K562 (cell line): ENCODE results near the gene TMPO. TPM values are rescaled to one million over a fixed set of nuclear protein-coding genes. Genes with fewer than 3 reads are reported as not detected.

Experiments used
- ATAC-seq: fragments of 200-7000 bp; cut with Tn5 transposase; 3 replicates; pipeline ENCODE4 v1.9.1; 2020; ENCODE audit warnings: moderate library complexity
- BruUV-seq: library from RNA; stranded (reverse); fragments of 400-500 nt; replicated peaks from 2 replicates; lab custom pipeline; 2021; lab: Mats Ljungman, UMichigan
- CTCF ChIA-PET: fragments of 300-600 bp; formaldehyde crosslinking; extraction: SDS; loops from one replicate; lab custom pipeline; 2021; ENCODE audit warnings: low intra/inter-chr PET ratio; lab: Yijun Ruan, JAX
- POLR2A ChIA-PET: fragments of 300-600, 350-650 bp; sonication (Branson Sonifier 250); formaldehyde crosslinking; extraction: SDS; loops from one replicate; lab custom pipeline; 2021; ENCODE audit warnings: antibody characterized with exemption, inconsistent platforms; lab: Yijun Ruan, JAX
- DNase-seq, 4 experiments: peaks; one replicate each; pipeline versions ENCODE4 v3.0.0 to v3.0.0-alpha.2; 2011 to 2018; ENCODE audit warnings: low spot score in 3 of 4, mixed read lengths in 3 of 4; ENCODE audit errors: extremely low read depth in 1 of 4
- FAIRE-seq: peaks from 2 replicates; lab custom pipeline; 2011; peaks lifted over from hg19 to GRCh38; lab: Jason Lieb, UNC
- H2AFZ ChIP-seq: 2 replicates; pipeline ENCODE4 v1.6.0; 2011; ENCODE audit warnings: low read depth, low read length, control low read depth, inconsistent platforms
- H3K27ac ChIP-seq: fragments of 200-600 bp; 3 replicates; pipeline ENCODE4 v1.8.0; 2011; ENCODE audit warnings: low read depth, mild to moderate bottlenecking, control low read depth, inconsistent platforms, low read length, moderate library complexity, mixed read lengths; ENCODE audit errors: extremely low read depth
- H3K27me3 ChIP-seq, 2 experiments: fragments of 300-600 bp in 1 of 2; 2 replicates in 1 of 2; 3 replicates in 1 of 2; pipeline versions ENCODE4 v1.6.0 to v1.8.0; 2011; ENCODE audit warnings: inconsistent platforms in 2 of 2, low read length in 2 of 2, mild to moderate bottlenecking in 1 of 2, mixed read lengths in 1 of 2, moderate library complexity in 1 of 2; ENCODE audit not compliant: control insufficient read depth in 2 of 2, insufficient read depth in 2 of 2
- H3K36me3 ChIP-seq: fragments of 300-600 bp; 3 replicates; pipeline ENCODE4 v1.8.0; 2011; ENCODE audit warnings: mild to moderate bottlenecking, low read length, inconsistent platforms; ENCODE audit not compliant: control insufficient read depth, insufficient read depth
- H3K4me1 ChIP-seq, 2 experiments: fragments of 200-600 bp in 1 of 2; replicated peaks in 1 of 2; 2 replicates in 1 of 2; 3 replicates in 1 of 2; pipeline versions ENCODE4 v1.5.1 to v1.8.0; 2011; ENCODE audit warnings: inconsistent platforms in 2 of 2, low read length in 2 of 2, mild to moderate bottlenecking in 1 of 2, mixed read lengths in 1 of 2, moderate library complexity in 1 of 2; ENCODE audit not compliant: control insufficient read depth in 2 of 2, insufficient read depth in 2 of 2
- H3K4me2 ChIP-seq: 2 replicates; pipeline ENCODE4 v1.6.1; 2011; ENCODE audit warnings: low read length, control low read depth, inconsistent platforms, mixed read lengths; ENCODE audit not compliant: insufficient read depth
- H3K4me3 ChIP-seq: fragments of 200-600 bp; sonication (generic), shearing (Covaris generic); 2 replicates; pipeline ENCODE4 v1.5.1; 2016; ENCODE audit warnings: control low read depth, inconsistent platforms
- H3K79me2 ChIP-seq: fragments of 200-600 bp; 3 replicates; pipeline ENCODE4 v1.8.0; 2011; ENCODE audit warnings: low read length, inconsistent platforms; ENCODE audit not compliant: control insufficient read depth, insufficient read depth
- H3K9ac ChIP-seq, 2 experiments: 2 replicates each; pipeline versions ENCODE4 v1.6.0 to v1.6.1; 2011; ENCODE audit warnings: low read depth in 2 of 2, low read length in 2 of 2, control low read depth in 1 of 2, inconsistent platforms in 1 of 2, mild to moderate bottlenecking in 1 of 2, mixed read lengths in 1 of 2; ENCODE audit not compliant: insufficient read depth in 1 of 2
- H3K9me1 ChIP-seq: one replicate; pipeline ENCODE4 v1.6.0; 2011; ENCODE audit warnings: inconsistent platforms, mild to moderate bottlenecking, low read length, moderate library complexity; ENCODE audit not compliant: control insufficient read depth, insufficient read depth
- H3K9me3 ChIP-seq: replicated peaks from 2 replicates; pipeline ENCODE4 v1.5.1; 2011; ENCODE audit warnings: low read depth, low read length, inconsistent platforms; ENCODE audit not compliant: control insufficient read depth, insufficient read depth
- H4K20me1 ChIP-seq: replicated peaks from 2 replicates; pipeline ENCODE4 v1.6.1; 2011; ENCODE audit warnings: low read length, inconsistent platforms, mixed read lengths; ENCODE audit not compliant: control insufficient read depth, insufficient read depth
- CCAR2 ChIP-seq: fragments of 200-400 bp; formaldehyde crosslinking; IDR thresholded peaks from 2 replicates; pipeline ENCODE4 v1.6.1; 2017; ENCODE audit warnings: mild to moderate bottlenecking, low read depth, low read length
- CREB1 ChIP-seq, 2 experiments: sonication (generic) in 1 of 2; formaldehyde crosslinking in 1 of 2; IDR thresholded peaks; 2 replicates each; pipeline versions ENCODE4 v1.6.1 to v1.8.0; 2012 to 2022; ENCODE audit warnings: inconsistent platforms in 1 of 2, mild to moderate bottlenecking in 1 of 2, missing genetic modification reagents in 1 of 2, moderate library complexity in 1 of 2
- FOXA3 ChIP-seq, 2 experiments: fragments of 450-650 bp in 1 of 2; sonication (generic) in 1 of 2; formaldehyde crosslinking; IDR thresholded peaks in 1 of 2; conservative IDR thresholded peaks in 1 of 2; 2 replicates each; pipeline versions ENCODE4 v1.4.0 to v1.8.0; 2020 to 2022; ENCODE audit warnings: mild to moderate bottlenecking in 2 of 2, missing genetic modification reagents in 1 of 2
- HIVEP1 ChIP-seq: fragments of 250-450 bp; sonication (Bioruptor Pico); IDR thresholded peaks from 2 replicates; pipeline ENCODE4 v1.4.0; 2020; ENCODE audit warnings: mild to moderate bottlenecking
- MBD2 ChIP-seq: sonication (generic); IDR thresholded peaks from 2 replicates; pipeline ENCODE4 v1.6.1; 2016; ENCODE audit warnings: low read depth, borderline replicate concordance
- MYC ChIP-seq, 2 experiments: fragments of 250-450 bp in 1 of 2; sonication (Bioruptor Pico) in 1 of 2; IDR thresholded peaks; 2 replicates each; pipeline versions ENCODE4 v1.5.1 to v1.6.1; 2012 to 2021; ENCODE audit warnings: low read depth in 2 of 2, borderline replicate concordance in 1 of 2, improper control_type of control experiment in 1 of 2, low read length in 1 of 2, mild to moderate bottlenecking in 1 of 2, moderate library complexity in 1 of 2
- NFXL1 ChIP-seq: fragments of 450-650 bp; formaldehyde crosslinking; IDR thresholded peaks from 2 replicates; pipeline ENCODE4 v1.4.0; 2021; ENCODE audit warnings: mild to moderate bottlenecking
- NRF1 ChIP-seq, 2 experiments: fragments of 450-650 bp; IDR thresholded peaks in 1 of 2; conservative IDR thresholded peaks in 1 of 2; 2 replicates each; pipeline ENCODE4 v1.6.1; 2014; ENCODE audit warnings: mild to moderate bottlenecking in 2 of 2
- RAD21 ChIP-seq, 2 experiments: fragments of 250-450 bp in 1 of 2; fragments of 450-650 bp in 1 of 2; sonication (Bioruptor Pico) in 1 of 2; formaldehyde crosslinking in 1 of 2; IDR thresholded peaks in 1 of 2; conservative IDR thresholded peaks in 1 of 2; 2 replicates each; pipeline versions ENCODE4 v1.4.0 to v1.8.0; 2020 to 2022; ENCODE audit warnings: mild to moderate bottlenecking in 2 of 2, moderate library complexity in 1 of 2
- RCOR1 ChIP-seq, 2 experiments: IDR thresholded peaks; 2 replicates each; pipeline ENCODE4 v1.6.1; 2012; ENCODE audit warnings: low read depth in 2 of 2, low read length in 2 of 2, borderline replicate concordance in 1 of 2, improper control_type of control experiment in 1 of 2
- STAT5B ChIP-seq: fragments of 250-450 bp; sonication (Bioruptor Pico); IDR thresholded peaks from 2 replicates; pipeline ENCODE4 v1.8.0; 2021; ENCODE audit warnings: mild to moderate bottlenecking, inconsistent platforms
- ZBTB49 ChIP-seq: sonication (generic); formaldehyde crosslinking; IDR thresholded peaks from 2 replicates; pipeline ENCODE4 v1.8.0; 2022; ENCODE audit warnings: missing genetic modification reagents, mild to moderate bottlenecking, borderline replicate concordance
- ZNF184 ChIP-seq: sonication (generic); formaldehyde crosslinking; IDR thresholded peaks from 2 replicates; pipeline ENCODE4 v1.5.0; 2020; ENCODE audit warnings: missing genetic modification reagents
- ZNF274 ChIP-seq: IDR thresholded peaks from 2 replicates; pipeline ENCODE4 v1.6.1; 2011; ENCODE audit warnings: low read depth, mild to moderate bottlenecking, low read length, moderate library complexity, borderline replicate concordance
- ZNF561 ChIP-seq: fragments of 450-650 bp; formaldehyde crosslinking; conservative IDR thresholded peaks from 2 replicates; pipeline ENCODE4 v1.4.0; 2020; ENCODE audit warnings: mild to moderate bottlenecking, moderate library complexity
- ZNF778 ChIP-seq: fragments of 450-650 bp; formaldehyde crosslinking; IDR thresholded peaks from 2 replicates; pipeline ENCODE4 v1.4.0; 2020; ENCODE audit warnings: mild to moderate bottlenecking, moderate library complexity
- WGBS: fragments of 100-300 bp; shearing (Covaris generic); methylation state at CpG from one replicate; pipeline ENCODE4 v1.1.6; 2016; ENCODE audit warnings: low coverage, mixed read lengths; ENCODE audit not compliant: insufficient coverage; ENCODE audit errors: missing lambda C conversion rate; 5-methylcytosine and 5-hydroxymethylcytosine counted together
- in situ Hi-C: fragments of 300-500 bp; cut with MboI; formaldehyde crosslinking; loops from 4 replicates; pipeline ENCODE4 v1.15.0; 2018; ENCODE audit warnings: inconsistent platforms, mixed read lengths
- intact Hi-C: fragments of 100-400 bp; cut with micrococcal nuclease; formaldehyde crosslinking; loops from 2 replicates; pipeline ENCODE4 v1.14.2; 2022
- polyA plus RNA-seq, 8 experiments: library from polyadenylated mRNA; depleted of rRNA in 4 of 8; stranded (reverse) in 5 of 8; unstranded in 3 of 8; fragments of >200 nt; fragmentation: Nextera tagmentation in 2 of 8; fragmentation: Illumina TruSeq in 1 of 8; extraction: Ambion mirVana in 2 of 8; extraction: Trizol in 1 of 8; gene quantifications; 2 replicates each; pipeline versions ENCODE4 v1.2.1 to v1.2.3, GENCODE V29; 2011 to 2014; ENCODE audit warnings: inconsistent platforms in 1 of 8, missing spikeins in 1 of 8
- total RNA-seq, 7 experiments: library from RNA; depleted of rRNA in 6 of 7; stranded (reverse); fragments of >200 nt in 6 of 7; fragmentation: Illumina TruSeq in 2 of 7; extraction: Trizol in 2 of 7; gene quantifications; 2 replicates each; pipeline versions ENCODE4 v1.2.1 to v1.2.3, GENCODE V29; 2011 to 2021; ENCODE audit warnings: low replicate concordance in 1 of 7
- TF ChIP-seq, protein P1 (sequence below), 3 experiments: IDR thresholded peaks in 2 of 3; conservative IDR thresholded peaks in 1 of 3; 2 replicates each; pipeline ENCODE4 v1.5.1; 2011 to 2012; ENCODE audit warnings: low read length in 3 of 3, mild to moderate bottlenecking in 3 of 3, control low read depth in 2 of 3, improper control_type of control experiment in 1 of 3, inconsistent platforms in 1 of 3, low read depth in 1 of 3, mixed read lengths in 1 of 3, moderate library complexity in 1 of 3; ENCODE audit not compliant: insufficient read depth in 2 of 3

Gene TMPO
- total and polyA plus RNA-seq, 9 of the 15 experiments (the other 6 are each of a cell fraction or from before 2014, with no cell fraction given), result 62.1 to 263 (median 182) TPM

- intact Hi-C loops, result loop anchor here (2.0 kb wide), 1 partner anchor 21 kb away; the partner anchor contains the start of gene SLC25A3
- Histone ChIP-seq H3K9ac (no peak overlapping the region), H3K4me2 (no peak overlapping the region; the same call in 1 of the 2 replicates), H3K9me1 (no peaks in the 10 kb centered on the region), H4K20me1 (no peaks in the 10 kb centered on the region)
- POLR2A ChIA-PET, result interaction anchor here (0.9 to 1.8 kb wide), 4 partner anchors 13 to 57 kb away, joined by 3 to 12 read pairs (median 4); partner anchors contain the start of genes SLC25A3 and TMPO
- WGBS, result 13% methylated on average over 2 of the region's 2 CpGs
- CTCF ChIA-PET, result no interaction called here
- no peak for TF ChIP-seq MYC (IDR thresholded peaks at IDR 0.05; ENCODE audit: low read depth, low read length)
- TF ChIP-seq MYC (CRISPR knock-in tag; IDR thresholded peaks at IDR 0.05; ENCODE audit: borderline replicate concordance, low read depth), result no peak
- TF ChIP-seq ZNF274, result no peak
- no peak for TF ChIP-seq ZBTB49 (CRISPR knock-in tag)
- no peak for TF ChIP-seq ZNF184
- TF ChIP-seq ZNF561 (CRISPR knock-in tag), result no peak
- no peak for TF ChIP-seq MBD2
- TF ChIP-seq HIVEP1 (CRISPR knock-in tag), result no peak
- TF ChIP-seq NFXL1 (CRISPR knock-in tag), result no peak
- peak in 1 of 2 experiments; percentile 37; a peak in 2 of 4 replicates for TF ChIP-seq RAD21 (CRISPR knock-in tag; conservative IDR thresholded peaks at IDR 0.05 in 1 of 2, IDR thresholded peaks at IDR 0.05 in 1 of 2)
- TF ChIP-seq RCOR1 (IDR thresholded peaks at IDR 0.05; ENCODE audit: borderline replicate concordance in 1 of 2, low read depth in 2 of 2, low read length in 2 of 2), result no peak
- TF ChIP-seq CCAR2, result no peak
- no peak for TF ChIP-seq ZNF778 (CRISPR knock-in tag)
- no peak for TF ChIP-seq CREB1 (IDR thresholded peaks at IDR 0.05)
- no peak for TF ChIP-seq CREB1 (CRISPR knock-in tag; IDR thresholded peaks at IDR 0.05)
- TF ChIP-seq FOXA3 (CRISPR knock-in tag; conservative IDR thresholded peaks at IDR 0.05 in 1 of 2, IDR thresholded peaks at IDR 0.05 in 1 of 2), result no peak
- TF ChIP-seq STAT5B, result no peak
- no peak for TF ChIP-seq NRF1 (conservative IDR thresholded peaks at IDR 0.05 in 1 of 2, IDR thresholded peaks at IDR 0.05 in 1 of 2)
- TF ChIP-seq, protein P1, sequence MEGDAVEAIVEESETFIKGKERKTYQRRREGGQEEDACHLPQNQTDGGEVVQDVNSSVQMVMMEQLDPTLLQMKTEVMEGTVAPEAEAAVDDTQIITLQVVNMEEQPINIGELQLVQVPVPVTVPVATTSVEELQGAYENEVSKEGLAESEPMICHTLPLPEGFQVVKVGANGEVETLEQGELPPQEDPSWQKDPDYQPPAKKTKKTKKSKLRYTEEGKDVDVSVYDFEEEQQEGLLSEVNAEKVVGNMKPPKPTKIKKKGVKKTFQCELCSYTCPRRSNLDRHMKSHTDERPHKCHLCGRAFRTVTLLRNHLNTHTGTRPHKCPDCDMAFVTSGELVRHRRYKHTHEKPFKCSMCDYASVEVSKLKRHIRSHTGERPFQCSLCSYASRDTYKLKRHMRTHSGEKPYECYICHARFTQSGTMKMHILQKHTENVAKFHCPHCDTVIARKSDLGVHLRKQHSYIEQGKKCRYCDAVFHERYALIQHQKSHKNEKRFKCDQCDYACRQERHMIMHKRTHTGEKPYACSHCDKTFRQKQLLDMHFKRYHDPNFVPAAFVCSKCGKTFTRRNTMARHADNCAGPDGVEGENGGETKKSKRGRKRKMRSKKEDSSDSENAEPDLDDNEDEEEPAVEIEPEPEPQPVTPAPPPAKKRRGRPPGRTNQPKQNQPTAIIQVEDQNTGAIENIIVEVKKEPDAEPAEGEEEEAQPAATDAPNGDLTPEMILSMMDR (IDR thresholded peaks at IDR 0.05 in 2 of 3, conservative IDR thresholded peaks at IDR 0.05 in 1 of 3; ENCODE audit: insufficient read depth in 2 of 3, low read depth in 1 of 3, low read length in 3 of 3), result peak; percentile 59 to 65 (median 60)
- TF ChIP-seq, all 486 proteins: peak for 2
- Histone ChIP-seq H3K79me2 (no peaks in the 10 kb centered on the region), H3K9me3 (no peaks in the 10 kb centered on the region), H3K36me3 (no peaks in the 10 kb centered on the region), H3K4me3 (no peak overlapping the region), H3K27me3 (no peaks in the 10 kb centered on the region), H3K4me1 (no peaks in the 10 kb centered on the region), H3K27ac (no peak overlapping the region), H2AFZ (peak overlapping the region; percentile 18; the same call in 1 of the 2 replicates)
- DNase-seq, result peak in 3 of 4 experiments; percentile 40 to 54 (median 49)
- peak; percentile 6 for FAIRE-seq
- ATAC-seq, result peak; percentile 89
- in situ Hi-C loops, result no loop called here
- no TSS peak for BruUV-seq
These were observed 56.6 kb downstream of the TMPO start for GRCh38 chr12:98572010-98572409.
